Activated naive CD8-positive, alpha-beta T cell treated with anti-CD3 and anti-CD28 coated beads for 36 hours (primary cell): ENCODE measurements around the gene HHAT. TPM values are rescaled to one million over a fixed set of nuclear protein-coding genes. Genes with fewer than 3 reads are reported as not detected.

Experiments
- DNase-seq: peaks from one replicate; pipeline ENCODE4 v3.0.0; 2021
- H3K27ac Mint-ChIP-seq: one replicate; pipeline ENCODE4 v1.8.0; 2022; ENCODE audit warnings: mild to moderate bottlenecking, moderate library complexity, mixed read lengths
- H3K27me3 Mint-ChIP-seq: one replicate; pipeline ENCODE4 v1.8.0; 2022; ENCODE audit warnings: mild to moderate bottlenecking, mixed read lengths
- H3K36me3 Mint-ChIP-seq: one replicate; pipeline ENCODE4 v1.8.0; 2021; ENCODE audit warnings: mild to moderate bottlenecking, mixed read lengths
- H3K4me1 Mint-ChIP-seq: one replicate; pipeline ENCODE4 v1.8.0; 2021; ENCODE audit warnings: mixed read lengths
- H3K4me3 Mint-ChIP-seq: one replicate; pipeline ENCODE4 v1.8.0; 2022; ENCODE audit warnings: mild to moderate bottlenecking, moderate library complexity, mixed read lengths
- H3K9me3 Mint-ChIP-seq: one replicate; pipeline ENCODE4 v1.8.0; 2022; ENCODE audit warnings: mixed read lengths
- total RNA-seq, 2 experiments: library from RNA; stranded (reverse); gene quantifications; one replicate each; pipeline ENCODE4 v1.2.3, GENCODE V29; 2021

HHAT gene
- total RNA-seq, 2 experiments from 2014 or later, result 1.3 to 2.3 TPM

DNA sequence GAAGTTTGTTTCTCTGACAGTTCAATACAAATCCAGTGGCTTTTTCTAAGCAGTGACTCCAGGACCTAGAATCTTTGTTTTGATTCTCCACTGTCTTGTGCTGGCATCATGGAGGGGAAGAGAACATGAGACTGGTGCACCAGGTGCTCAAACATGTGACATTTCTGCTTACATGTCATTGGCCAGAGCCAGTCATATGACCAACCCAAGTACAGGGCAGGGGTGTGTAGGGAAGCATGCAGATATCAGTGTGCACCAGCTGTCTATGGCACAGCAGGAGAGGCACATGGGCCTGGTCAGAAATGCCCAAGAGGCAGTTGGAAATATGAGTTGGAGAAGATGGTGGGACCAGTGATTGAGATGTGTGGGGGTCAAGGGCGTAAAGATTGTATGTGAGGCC is 297.0 kb downstream of the HHAT start:
- no peaks in the 10 kb centered on the region for H3K9me3 Mint-ChIP-seq
- no peak overlapping the region for H3K4me3 Mint-ChIP-seq
- no peaks in the 10 kb centered on the region for H3K36me3 Mint-ChIP-seq
- no peaks in the 10 kb centered on the region for H3K27me3 Mint-ChIP-seq
- no peaks in the 10 kb centered on the region for H3K4me1 Mint-ChIP-seq
- H3K27ac Mint-ChIP-seq, result no peak overlapping the region
- no peak for DNase-seq

DNA sequence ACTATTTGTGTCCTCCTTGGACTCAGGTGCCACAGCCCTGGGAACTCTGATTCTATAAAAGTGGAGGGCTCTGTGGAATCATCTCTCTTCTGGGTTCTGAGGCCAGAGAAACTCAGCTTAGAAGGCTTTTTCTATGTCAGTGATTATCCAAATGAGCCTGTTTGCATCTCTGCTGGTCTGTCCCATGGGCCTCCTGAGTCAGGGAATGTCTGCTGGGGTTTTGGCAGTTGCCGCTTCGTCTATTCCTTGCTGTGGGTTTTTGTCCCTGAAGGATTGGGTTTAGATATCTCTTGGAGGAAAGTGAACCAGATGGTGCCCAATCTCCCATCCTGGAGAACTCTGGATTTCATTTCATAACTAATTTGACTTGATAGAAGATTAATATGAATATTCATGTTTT is 297.6 kb downstream of the HHAT start:
- Mint-ChIP-seq H3K4me1 (no peaks in the 10 kb centered on the region), H3K9me3 (no peaks in the 10 kb centered on the region), H3K27ac (no peak overlapping the region), H3K27me3 (no peaks in the 10 kb centered on the region), H3K36me3 (no peaks in the 10 kb centered on the region), H3K4me3 (no peak overlapping the region)
- DNase-seq, result no peak

DNA sequence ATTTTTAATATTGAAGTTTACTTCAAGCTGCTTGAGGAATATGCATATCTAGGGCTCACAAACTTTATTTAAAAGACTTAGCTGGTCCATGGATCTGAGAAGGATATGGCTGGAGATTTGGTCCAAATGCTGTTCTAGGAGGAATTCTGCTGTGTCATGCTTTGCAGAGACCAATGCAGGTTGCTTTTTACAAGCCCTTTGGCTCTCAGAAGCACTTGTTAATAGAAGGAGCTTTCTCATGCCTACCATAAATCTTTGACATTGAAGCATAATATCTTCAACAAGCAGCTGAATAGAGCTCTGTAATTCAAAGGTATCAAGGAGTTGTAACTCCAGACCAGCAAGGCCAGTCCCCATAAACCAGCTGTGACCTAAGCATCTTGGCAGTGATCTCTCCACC is 299.1 kb downstream of the HHAT start:
- Mint-ChIP-seq H3K36me3 (no peaks in the 10 kb centered on the region), H3K27me3 (no peaks in the 10 kb centered on the region), H3K9me3 (no peaks in the 10 kb centered on the region), H3K4me3 (no peak overlapping the region), H3K27ac (peak overlapping the region; percentile 27), H3K4me1 (no peaks in the 10 kb centered on the region)
- no peak for DNase-seq

DNA sequence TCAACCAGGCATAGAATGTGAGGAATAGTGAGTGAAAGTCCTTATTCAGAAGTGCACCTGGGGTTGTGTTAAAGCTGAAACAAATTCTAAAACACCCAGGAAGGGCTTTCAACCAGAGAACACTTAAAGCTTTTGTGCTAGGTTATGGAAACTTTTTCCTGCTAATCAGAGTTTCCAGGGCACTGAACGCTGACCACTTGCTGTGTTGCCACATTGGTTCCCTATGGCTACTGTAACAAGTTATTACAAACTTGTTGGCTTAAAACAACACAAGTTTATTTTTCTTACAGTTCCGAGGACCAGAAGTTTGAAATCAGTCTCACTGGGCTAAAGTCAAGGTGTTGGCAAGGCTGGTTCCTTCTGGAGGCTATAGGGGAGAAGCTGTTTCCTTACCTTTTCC is 300.6 kb downstream of the HHAT start:
- no peaks in the 10 kb centered on the region for H3K4me1 Mint-ChIP-seq
- no peak for DNase-seq
- no peaks in the 10 kb centered on the region for H3K9me3 Mint-ChIP-seq
- no peak overlapping the region for H3K4me3 Mint-ChIP-seq
- no peak overlapping the region for H3K27ac Mint-ChIP-seq
- no peaks in the 10 kb centered on the region for H3K27me3 Mint-ChIP-seq
- no peaks in the 10 kb centered on the region for H3K36me3 Mint-ChIP-seq

DNA sequence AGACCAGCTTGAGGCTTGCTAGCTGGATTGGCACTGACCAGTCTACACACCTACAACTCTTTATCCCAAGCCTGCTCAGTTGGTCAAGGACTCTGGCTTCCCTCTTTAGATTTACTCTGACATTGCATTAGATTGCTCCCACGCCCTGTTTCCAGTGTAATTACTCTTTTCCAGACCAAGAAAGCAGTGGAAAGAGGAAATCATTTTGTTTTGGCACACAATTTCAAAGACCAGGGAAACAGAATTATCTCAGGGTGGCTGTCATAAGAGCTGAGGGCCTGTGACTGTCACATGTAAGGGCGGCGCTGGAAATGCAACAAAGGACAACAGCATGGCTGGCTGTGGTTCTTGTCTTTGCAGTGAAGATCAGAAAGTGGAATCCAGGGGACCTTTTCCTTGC is 302.7 kb downstream of the HHAT start:
- H3K27me3 Mint-ChIP-seq, result no peaks in the 10 kb centered on the region
- H3K4me1 Mint-ChIP-seq, result no peaks in the 10 kb centered on the region
- no peak overlapping the region for H3K4me3 Mint-ChIP-seq
- H3K27ac Mint-ChIP-seq, result no peak overlapping the region
- H3K36me3 Mint-ChIP-seq, result no peaks in the 10 kb centered on the region
- no peaks in the 10 kb centered on the region for H3K9me3 Mint-ChIP-seq
- DNase-seq, result no peak

DNA sequence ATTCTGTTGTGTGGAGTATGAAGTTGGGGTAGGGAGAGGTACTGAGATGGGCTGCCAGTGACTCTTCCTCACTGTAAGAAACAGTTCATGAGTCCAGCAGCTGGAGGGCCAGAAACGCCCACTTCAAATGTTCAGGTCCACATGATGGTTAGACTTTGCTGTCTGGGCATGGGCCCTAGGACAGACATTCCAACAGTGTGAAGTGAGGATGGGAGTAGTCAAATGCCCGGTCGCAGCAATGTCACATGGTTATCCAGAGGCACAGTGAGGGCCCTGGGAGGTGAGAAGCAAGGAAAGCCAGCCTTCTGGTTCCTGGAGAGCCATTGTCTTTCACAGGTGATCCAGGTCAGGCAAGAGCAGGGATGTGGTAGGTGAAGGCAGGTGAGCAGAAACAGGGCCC is 304.4 kb downstream of the HHAT start:
- Mint-ChIP-seq H3K4me3 (no peak overlapping the region), H3K27me3 (no peaks in the 10 kb centered on the region), H3K9me3 (no peaks in the 10 kb centered on the region), H3K4me1 (no peaks in the 10 kb centered on the region), H3K36me3 (no peaks in the 10 kb centered on the region), H3K27ac (no peak overlapping the region)
- no peak for DNase-seq

DNA sequence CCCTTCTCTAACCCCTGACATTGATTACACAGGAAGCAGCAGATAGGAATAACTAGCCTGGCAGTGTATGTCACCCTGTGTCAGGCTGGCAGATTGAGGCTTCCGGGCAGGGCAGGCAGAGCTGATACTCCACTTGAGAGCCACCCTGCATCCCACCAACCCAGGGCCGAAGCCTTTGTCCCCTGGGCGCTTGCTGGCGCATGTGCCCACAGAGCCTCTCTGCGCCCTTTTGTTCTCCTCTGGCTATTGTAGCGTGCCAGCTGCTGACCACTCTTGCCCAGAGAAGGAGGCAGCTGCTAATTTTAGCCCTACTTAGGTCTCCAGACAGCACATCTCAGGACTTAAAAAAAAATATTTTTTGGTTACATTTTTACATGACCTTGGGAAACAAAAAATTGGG is 304.9 kb downstream of the HHAT start:
- Mint-ChIP-seq H3K4me1 (no peaks in the 10 kb centered on the region), H3K27me3 (no peaks in the 10 kb centered on the region), H3K9me3 (no peaks in the 10 kb centered on the region), H3K27ac (no peak overlapping the region), H3K36me3 (no peaks in the 10 kb centered on the region), H3K4me3 (no peak overlapping the region)
- no peak for DNase-seq

DNA sequence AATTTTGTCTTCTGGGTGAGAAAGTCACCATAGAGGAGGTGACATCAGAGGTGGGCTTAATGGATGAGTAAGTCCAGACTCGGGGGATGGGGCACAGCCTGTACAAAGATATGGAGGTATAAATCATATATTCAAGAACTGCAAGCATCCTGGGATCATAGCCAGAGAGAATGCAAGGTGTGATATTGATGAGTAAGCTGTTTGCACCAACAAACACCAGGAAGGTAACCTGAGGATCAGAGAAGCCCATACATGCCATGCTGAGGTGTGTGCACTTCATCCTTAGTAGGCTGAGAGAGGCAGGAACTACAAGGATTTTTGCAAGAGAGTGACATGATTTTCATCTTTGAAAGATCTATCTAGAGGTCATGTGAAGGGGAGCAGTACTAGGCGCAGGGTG is 306.4 kb downstream of the HHAT start:
- no peak for DNase-seq
- Mint-ChIP-seq H3K36me3 (no peaks in the 10 kb centered on the region), H3K4me1 (no peaks in the 10 kb centered on the region), H3K27ac (no peak overlapping the region), H3K9me3 (no peaks in the 10 kb centered on the region), H3K4me3 (no peak overlapping the region), H3K27me3 (no peaks in the 10 kb centered on the region)

DNA sequence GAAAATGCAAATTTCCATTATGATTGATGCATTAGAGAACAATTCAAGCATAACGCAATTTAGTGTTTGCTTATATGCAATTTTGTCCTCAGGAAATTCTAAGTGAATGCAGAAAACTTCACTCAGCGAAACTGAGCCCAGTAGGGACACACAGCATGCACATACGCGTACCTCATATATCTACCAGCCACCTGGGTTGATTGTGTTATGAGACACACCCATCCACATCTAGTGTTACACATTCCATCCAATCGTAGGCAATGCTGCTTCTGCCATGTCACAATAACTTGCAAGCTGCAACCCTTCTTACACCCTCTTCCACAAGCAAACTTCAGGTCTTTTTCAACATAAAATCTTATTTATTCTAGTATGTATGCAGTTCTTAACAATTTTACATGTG is 312.9 kb downstream of the HHAT start:
- Mint-ChIP-seq H3K4me1 (no peaks in the 10 kb centered on the region), H3K27me3 (no peaks in the 10 kb centered on the region), H3K9me3 (no peaks in the 10 kb centered on the region), H3K27ac (no peak overlapping the region), H3K36me3 (no peaks in the 10 kb centered on the region), H3K4me3 (no peak overlapping the region)
- no peak for DNase-seq

DNA sequence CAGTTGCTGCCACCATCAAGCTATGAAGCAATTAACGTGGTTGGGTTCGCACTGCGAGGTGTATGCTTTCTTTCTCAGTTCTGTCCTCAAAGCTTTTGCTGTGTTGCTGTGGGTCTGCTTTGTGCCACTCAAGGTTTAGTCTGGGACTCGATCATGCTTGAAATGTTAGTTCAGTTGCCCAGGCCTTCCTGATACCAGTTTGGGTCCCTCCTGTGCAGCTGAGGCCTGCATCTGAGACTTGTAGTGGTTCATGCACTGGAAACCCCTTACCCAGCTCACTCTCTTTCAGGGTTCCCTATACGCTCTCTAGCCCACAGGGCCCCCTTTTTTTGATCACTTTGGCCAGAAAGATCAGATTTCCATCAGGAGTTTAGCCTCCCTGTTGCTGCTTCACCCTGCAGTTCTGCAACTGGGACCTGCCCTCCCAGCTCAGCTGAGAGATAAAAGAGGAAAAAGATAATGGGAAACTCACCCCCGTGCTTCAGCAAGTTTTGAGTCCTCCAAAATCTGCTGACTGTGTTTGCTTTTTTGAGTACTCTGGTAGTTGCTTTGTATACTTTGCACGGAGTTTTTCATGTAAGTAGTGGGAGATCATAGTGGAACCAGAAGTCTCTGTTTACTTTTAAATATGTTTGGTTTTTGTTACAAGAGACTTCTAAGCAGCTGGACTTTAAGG is 317.0 kb downstream of the HHAT start:
- Mint-ChIP-seq H3K27me3 (no peaks in the 10 kb centered on the region), H3K4me1 (peaks cover 6% of the 10 kb centered on the region), H3K27ac (no peak overlapping the region), H3K9me3 (no peaks in the 10 kb centered on the region), H3K36me3 (no peaks in the 10 kb centered on the region), H3K4me3 (no peak overlapping the region)
- DNase-seq, result no peak

DNA sequence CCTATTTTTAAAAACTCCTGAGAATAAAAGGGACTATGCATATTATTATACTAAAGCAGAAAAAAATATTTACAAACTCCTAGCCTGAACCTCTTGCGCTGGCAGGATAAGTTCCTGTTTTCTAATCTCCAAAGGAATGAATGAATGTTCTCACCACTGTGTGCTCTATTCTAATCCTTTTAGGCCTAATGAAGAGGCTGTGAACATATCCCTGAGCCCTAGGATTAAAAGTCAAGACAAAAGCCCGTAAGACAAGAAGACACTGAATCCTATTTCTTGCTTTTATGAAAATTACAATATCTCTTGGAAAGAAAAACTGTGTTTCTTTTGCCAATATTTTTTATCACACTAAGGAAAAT is 317.5 kb downstream of the HHAT start:
- Mint-ChIP-seq H3K27me3 (no peaks in the 10 kb centered on the region), H3K4me3 (no peak overlapping the region), H3K9me3 (no peaks in the 10 kb centered on the region)

DNA sequence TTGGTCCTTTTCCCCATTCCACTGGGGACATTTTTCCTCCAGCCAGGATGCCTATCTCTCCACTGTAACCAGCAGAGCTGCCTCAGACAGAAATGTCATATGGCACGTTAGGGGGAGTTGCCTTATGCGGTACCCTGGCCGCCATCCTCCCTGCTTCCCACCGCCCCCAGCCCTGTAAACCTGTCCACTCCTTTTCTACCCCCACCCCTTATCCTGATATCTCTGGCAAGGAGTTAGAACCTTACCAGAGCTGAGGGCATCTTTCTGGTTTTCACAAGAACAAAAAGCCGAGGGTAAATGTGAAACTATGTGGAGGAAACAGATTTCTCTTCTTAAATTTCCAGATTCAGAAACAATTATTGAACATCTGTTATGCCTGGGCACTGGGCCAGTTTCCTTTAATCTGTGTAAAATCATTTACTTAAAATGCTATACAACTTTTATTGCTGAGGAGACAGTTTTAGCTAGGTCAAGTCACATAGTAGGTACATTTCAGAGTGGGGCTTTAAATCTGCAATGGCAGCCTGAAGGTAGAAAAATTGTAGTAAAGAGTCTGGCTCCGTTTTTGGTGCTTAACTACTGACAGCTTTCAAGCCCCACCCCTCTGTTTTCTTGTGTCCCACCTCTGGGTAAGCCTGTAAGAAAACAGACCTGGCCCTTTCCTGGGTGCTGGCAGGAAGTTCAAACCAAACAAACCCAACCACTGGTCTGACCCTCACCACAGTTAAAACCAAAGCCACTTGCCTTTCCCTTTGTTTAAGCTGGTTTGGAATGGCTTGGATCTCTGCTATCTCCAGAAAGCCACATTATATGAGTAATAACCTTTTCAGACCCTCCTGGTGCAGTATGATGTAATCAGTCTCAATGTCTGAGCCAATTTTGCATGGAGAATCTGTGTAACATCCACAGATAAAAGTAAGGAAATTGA is 319.0 kb downstream of the HHAT start:
- Mint-ChIP-seq H3K4me3 (no peak overlapping the region), H3K9me3 (no peaks in the 10 kb centered on the region), H3K4me1 (peaks cover 6% of the 10 kb centered on the region), H3K27me3 (no peaks in the 10 kb centered on the region), H3K36me3 (no peaks in the 10 kb centered on the region), H3K27ac (no peak overlapping the region)
- no peak for DNase-seq

More for the DNA sequence above, 317.5 kb downstream of the HHAT start:
- H3K27ac Mint-ChIP-seq, result no peak overlapping the region
- DNase-seq, result no peak
- no peaks in the 10 kb centered on the region for H3K36me3 Mint-ChIP-seq
- peaks cover 6% of the 10 kb centered on the region for H3K4me1 Mint-ChIP-seq

DNA sequence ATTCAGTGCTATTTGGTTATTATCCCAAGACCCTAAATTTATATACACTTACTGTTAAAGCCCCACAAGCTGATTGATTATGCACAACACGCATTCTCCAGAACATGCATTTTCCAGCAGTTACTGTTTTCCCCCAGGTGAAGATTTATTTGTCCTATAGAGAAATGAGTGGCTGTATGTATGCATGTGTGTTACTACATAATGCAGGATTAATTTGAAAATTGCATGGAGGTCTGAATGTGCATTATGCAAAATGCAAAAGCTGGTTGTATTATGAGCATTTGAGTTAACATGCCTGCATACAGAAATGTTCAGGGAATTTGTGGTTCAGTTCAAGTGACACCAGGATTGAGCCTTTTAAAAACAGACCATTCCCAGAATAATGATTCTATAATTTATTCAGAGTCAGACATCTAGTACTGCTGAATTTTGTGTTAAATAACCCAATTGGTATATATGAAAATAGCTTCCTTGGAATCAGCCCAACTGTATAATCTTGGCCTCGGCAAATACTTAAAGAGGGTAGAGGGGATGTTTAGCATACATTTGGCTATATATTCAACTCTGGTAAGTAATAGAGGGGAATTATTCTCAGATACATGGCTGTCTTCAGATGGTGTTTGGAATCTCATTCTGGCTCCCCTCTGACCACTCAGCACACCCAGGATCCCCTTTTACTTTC is 320.0 kb downstream of the HHAT start:
- Mint-ChIP-seq H3K4me1 (peaks cover 6% of the 10 kb centered on the region), H3K27ac (no peak overlapping the region), H3K9me3 (peaks cover under 1% of the 10 kb centered on the region), H3K27me3 (no peaks in the 10 kb centered on the region), H3K4me3 (no peak overlapping the region), H3K36me3 (no peaks in the 10 kb centered on the region)
- DNase-seq, result no peak

DNA sequence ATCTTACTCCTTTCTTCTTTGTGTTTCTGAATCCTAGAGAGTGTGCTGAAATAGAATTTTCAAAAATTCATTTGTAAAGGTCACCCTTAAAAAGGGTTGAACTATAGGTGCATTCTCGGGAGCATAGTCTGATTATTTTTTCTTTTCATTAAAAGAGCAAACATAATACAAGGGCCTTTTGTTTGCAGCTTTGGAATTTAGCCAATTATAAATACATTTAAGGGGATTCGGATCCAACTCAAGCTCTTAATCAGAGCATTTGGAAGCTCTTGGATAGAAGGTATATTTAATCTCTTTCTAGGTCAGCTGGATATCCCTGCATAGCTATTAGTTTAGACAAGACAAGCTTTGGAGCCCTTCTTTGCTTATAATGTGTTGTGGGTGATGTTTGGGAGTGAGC is 321.7 kb downstream of the HHAT start:
- no peak for DNase-seq
- H3K27ac Mint-ChIP-seq, result no peak overlapping the region
- H3K27me3 Mint-ChIP-seq, result no peaks in the 10 kb centered on the region
- peaks cover 2% of the 10 kb centered on the region for H3K9me3 Mint-ChIP-seq
- H3K4me3 Mint-ChIP-seq, result no peak overlapping the region
- H3K36me3 Mint-ChIP-seq, result no peaks in the 10 kb centered on the region
- peaks cover 6% of the 10 kb centered on the region for H3K4me1 Mint-ChIP-seq

DNA sequence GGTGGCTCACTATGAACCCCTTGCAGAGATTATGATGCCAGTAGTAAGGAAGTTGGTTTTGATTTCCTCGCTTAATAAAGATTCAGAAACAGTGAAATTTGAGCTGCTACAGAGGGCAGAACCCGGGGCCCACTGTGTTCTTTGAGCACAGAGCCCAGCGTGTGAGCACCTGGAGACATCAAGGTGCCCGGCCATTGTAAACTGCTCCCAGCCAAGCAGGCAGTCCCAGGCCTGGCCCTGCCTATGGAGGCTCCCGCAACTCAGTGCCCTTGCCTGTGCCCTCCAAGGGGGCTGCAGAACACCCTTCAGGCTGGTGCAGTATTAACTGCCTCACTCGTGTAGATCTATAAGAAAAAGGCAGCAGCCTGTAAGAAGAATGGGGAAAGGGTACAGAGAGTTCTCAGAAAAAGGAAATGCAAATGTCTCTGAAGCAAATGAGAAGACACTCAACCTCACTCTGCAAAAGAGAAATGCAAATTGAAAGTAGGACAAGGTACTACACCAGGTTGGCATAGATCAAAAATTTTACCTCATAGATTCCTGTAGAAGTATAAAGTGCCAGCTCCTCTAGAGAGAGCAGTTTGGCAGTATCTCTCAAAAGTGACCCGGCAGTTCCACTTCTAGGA is 323.7 kb downstream of the HHAT start:
- no peaks in the 10 kb centered on the region for H3K36me3 Mint-ChIP-seq
- H3K4me1 Mint-ChIP-seq, result peaks cover 5% of the 10 kb centered on the region
- no peak overlapping the region for H3K4me3 Mint-ChIP-seq
- no peak overlapping the region for H3K27ac Mint-ChIP-seq
- DNase-seq, result no peak
- H3K27me3 Mint-ChIP-seq, result no peaks in the 10 kb centered on the region
- H3K9me3 Mint-ChIP-seq, result peaks cover 2% of the 10 kb centered on the region
